H1 (cell line): Measurements from ENCODE around the gene TRIM45. TPM values are rescaled to one million over a fixed set of nuclear protein-coding genes. Genes with fewer than 3 reads are reported as not detected.

Experiments used
- CTCF ChIA-PET: fragments of 300-600 bp; sonication (Branson Sonifier 250); formaldehyde crosslinking; loops from one replicate; lab custom pipeline; 2021; ENCODE audit not compliant: partially characterized antibody; lab: Charles Lee
- POLR2A ChIA-PET: fragments of 300-600 bp; sonication (Branson Sonifier 250); formaldehyde crosslinking; loops from one replicate; lab custom pipeline; 2021; ENCODE audit warnings: inconsistent platforms; ENCODE audit not compliant: partially characterized antibody; lab: Charles Lee
- DNase-seq, 2 experiments: peaks; one replicate each; pipeline versions ENCODE4 v3.0.0 to v3.0.0-alpha.2; 2010 to 2022; ENCODE audit warnings: low spot score in 2 of 2, low read depth in 1 of 2, mixed read lengths in 1 of 2
- FAIRE-seq: peaks from 2 replicates; lab custom pipeline; 2011; peaks lifted over from hg19 to GRCh38; lab: Jason Lieb, UNC
- H2AFZ ChIP-seq: 2 replicates; pipeline ENCODE4 v1.8.1; 2012; ENCODE audit warnings: low read length, inconsistent platforms
- H2AK5ac ChIP-seq: 2 replicates; pipeline ENCODE4 v1.6.1; 2013; ENCODE audit warnings: low read depth, low read length
- H2BK120ac ChIP-seq: replicated peaks from 2 replicates; pipeline ENCODE3; 2013; ENCODE audit warnings: low read depth, low read length, inconsistent platforms
- H2BK12ac ChIP-seq: 2 replicates; pipeline ENCODE4 v1.6.1; 2013; ENCODE audit warnings: low read depth, low read length
- H2BK15ac ChIP-seq: 2 replicates; pipeline ENCODE4 v1.6.1; 2013; ENCODE audit warnings: low read length
- H2BK20ac ChIP-seq: 2 replicates; pipeline ENCODE4 v1.6.1; 2013; ENCODE audit warnings: low read length
- H2BK5ac ChIP-seq: 2 replicates; pipeline ENCODE4 v1.6.1; 2013; ENCODE audit warnings: low read depth, low read length
- H3K14ac ChIP-seq: 2 replicates; pipeline ENCODE4 v1.6.1; 2013; ENCODE audit warnings: inconsistent platforms; ENCODE audit not compliant: insufficient read length
- H3K18ac ChIP-seq: 2 replicates; pipeline ENCODE4 v1.6.1; 2013; ENCODE audit warnings: low read length; ENCODE audit errors: extremely low read depth
- H3K23ac ChIP-seq: 2 replicates; pipeline ENCODE4 v1.6.1; 2013; ENCODE audit warnings: inconsistent platforms; ENCODE audit not compliant: insufficient read length
- H3K23me2 ChIP-seq: 2 replicates; pipeline ENCODE4 v1.6.1; 2013; ENCODE audit warnings: low read depth, low read length
- H3K27ac ChIP-seq: 2 replicates; pipeline ENCODE4 v1.6.1; 2011; ENCODE audit warnings: low read depth, low read length, inconsistent platforms
- H3K27me3 ChIP-seq, 4 experiments: replicated peaks in 1 of 4; 1 replicate in 1 of 4; 2 replicates in 3 of 4; pipeline versions ENCODE4 v1.6.1 to v1.8.1; 2011 to 2013; ENCODE audit warnings: low read length in 3 of 4, mild to moderate bottlenecking in 3 of 4, inconsistent platforms in 2 of 4, mixed read lengths in 2 of 4, moderate library complexity in 1 of 4; ENCODE audit not compliant: control insufficient read depth in 3 of 4, insufficient read depth in 3 of 4; ENCODE audit errors: extremely low read depth in 1 of 4
- H3K36me3 ChIP-seq, 4 experiments: 2 replicates each; pipeline versions ENCODE4 v1.6.1 to v1.8.1; 2011 to 2013; ENCODE audit warnings: mild to moderate bottlenecking in 4 of 4, low read length in 3 of 4, moderate library complexity in 2 of 4, control low read depth in 1 of 4, inconsistent platforms in 1 of 4; ENCODE audit not compliant: insufficient read depth in 4 of 4, control insufficient read depth in 2 of 4
- H3K4ac ChIP-seq: replicated peaks from 2 replicates; pipeline ENCODE3; 2013; ENCODE audit warnings: low read length, low read depth, mixed read lengths, inconsistent platforms; ENCODE audit not compliant: insufficient read length
- H3K4me1 ChIP-seq, 4 experiments: replicated peaks in 1 of 4; 1 replicate in 1 of 4; 2 replicates in 3 of 4; pipeline versions ENCODE4 v1.6.1 to v1.8.1; 2011 to 2013; ENCODE audit warnings: low read length in 3 of 4, inconsistent platforms in 2 of 4, mixed read lengths in 1 of 4; ENCODE audit not compliant: insufficient read depth in 4 of 4, control insufficient read depth in 3 of 4
- H3K4me2 ChIP-seq, 2 experiments: 2 replicates each; pipeline versions ENCODE4 v1.6.1 to v1.8.1; 2011 to 2013; ENCODE audit warnings: low read depth in 2 of 2, low read length in 2 of 2, control low read depth in 1 of 2, inconsistent platforms in 1 of 2, mild to moderate bottlenecking in 1 of 2; ENCODE audit not compliant: insufficient read depth in 1 of 2
- H3K4me3 ChIP-seq, 4 experiments: fragments of 200-600, 300-600 bp in 1 of 4; sonication (generic), shearing (Covaris generic), sonication (Bioruptor Twin) in 1 of 4; 2 replicates each; pipeline versions ENCODE4 v1.5.1 to v1.8.1; 2011 to 2016; ENCODE audit warnings: low read length in 4 of 4, low read depth in 3 of 4, control low read depth in 2 of 4, inconsistent platforms in 2 of 4, mild to moderate bottlenecking in 2 of 4, mixed read lengths in 1 of 4, moderate library complexity in 1 of 4; ENCODE audit not compliant: insufficient read depth in 2 of 4; ENCODE audit errors: extremely low read depth in 1 of 4
- H3K56ac ChIP-seq: replicated peaks from 2 replicates; pipeline ENCODE3; 2013; ENCODE audit warnings: low read depth, mild to moderate bottlenecking, mixed read lengths, low read length, inconsistent platforms; ENCODE audit not compliant: insufficient read length
- H3K79me1 ChIP-seq: 2 replicates; pipeline ENCODE4 v1.6.1; 2013; ENCODE audit warnings: low read depth, low read length, control low read depth
- H3K79me2 ChIP-seq, 2 experiments: 2 replicates each; pipeline versions ENCODE4 v1.6.1 to v1.8.1; 2012 to 2013; ENCODE audit warnings: low read length in 2 of 2, mild to moderate bottlenecking in 2 of 2, inconsistent platforms in 1 of 2; ENCODE audit not compliant: insufficient read depth in 2 of 2, control insufficient read depth in 1 of 2
- H3K9ac ChIP-seq, 4 experiments: replicated peaks in 1 of 4; 1 replicate in 1 of 4; 2 replicates in 3 of 4; pipeline versions ENCODE4 v1.6.1 to v1.8.1; 2011 to 2013; ENCODE audit warnings: low read depth in 3 of 4, low read length in 3 of 4, control low read depth in 2 of 4, mild to moderate bottlenecking in 2 of 4, moderate library complexity in 2 of 4, inconsistent platforms in 1 of 4; ENCODE audit errors: extremely low read depth in 1 of 4
- H3K9me3 ChIP-seq, 2 experiments: 2 replicates each; pipeline versions ENCODE4 v1.6.1 to v1.8.1; 2012 to 2013; ENCODE audit warnings: mild to moderate bottlenecking in 2 of 2, moderate library complexity in 2 of 2, control low read depth in 1 of 2, inconsistent platforms in 1 of 2, low read depth in 1 of 2, low read length in 1 of 2, mixed read lengths in 1 of 2; ENCODE audit not compliant: insufficient read depth in 2 of 2
- H4K20me1 ChIP-seq, 2 experiments: replicated peaks in 1 of 2; 2 replicates each; pipeline versions ENCODE3 to v1.8.1; 2011 to 2013; ENCODE audit warnings: inconsistent platforms in 2 of 2, low read length in 2 of 2, mild to moderate bottlenecking in 1 of 2; ENCODE audit not compliant: insufficient read depth in 2 of 2, control insufficient read depth in 1 of 2
- H4K5ac ChIP-seq: 2 replicates; pipeline ENCODE4 v1.6.1; 2013; ENCODE audit warnings: low read length, low read depth, mixed read lengths, inconsistent platforms; ENCODE audit not compliant: insufficient read length
- H4K8ac ChIP-seq: 2 replicates; pipeline ENCODE4 v1.8.0; 2013; ENCODE audit warnings: mild to moderate bottlenecking, moderate library complexity, low read length, inconsistent platforms; ENCODE audit not compliant: insufficient read depth; ENCODE audit errors: extremely low read depth
- H4K91ac ChIP-seq: replicated peaks from 2 replicates; pipeline ENCODE3; 2013; ENCODE audit warnings: low read length, mixed read lengths, inconsistent platforms; ENCODE audit not compliant: insufficient read length
- CHD1 ChIP-seq: IDR thresholded peaks from 2 replicates; pipeline ENCODE4 v1.6.1; 2012; ENCODE audit warnings: low read depth, low read length, improper control_type of control experiment
- E2F6 ChIP-seq: IDR thresholded peaks from 2 replicates; pipeline ENCODE4 v1.6.1; 2012; ENCODE audit warnings: inconsistent platforms
- EP300 ChIP-seq, 2 experiments: IDR thresholded peaks; 1 replicate in 1 of 2; 2 replicates in 1 of 2; pipeline ENCODE4 v1.6.1; 2011 to 2012; ENCODE audit warnings: low read depth in 2 of 2, low read length in 2 of 2, mild to moderate bottlenecking in 2 of 2, borderline replicate concordance in 1 of 2, inconsistent platforms in 1 of 2, moderate library complexity in 1 of 2
- JUN ChIP-seq: IDR thresholded peaks from 2 replicates; pipeline ENCODE4 v1.6.1; 2011; ENCODE audit warnings: low read depth, mild to moderate bottlenecking, improper control_type of control experiment, low read length
- ZNF274 ChIP-seq: IDR thresholded peaks from 2 replicates; pipeline ENCODE4 v1.7.0; 2012; ENCODE audit warnings: low read length, borderline replicate concordance; ENCODE audit errors: extremely low read depth
- WGBS, 2 experiments: shearing (Covaris generic) in 1 of 2; methylation state at CpG; one replicate each; pipeline versions ENCODE4 v1.1.6 to v1.1.7; 2013 to 2015; ENCODE audit warnings: low lambda C conversion rate in 2 of 2, mixed read lengths in 2 of 2, inconsistent platforms in 1 of 2, low coverage in 1 of 2, missing lambda C conversion rate in 1 of 2; ENCODE audit not compliant: insufficient replicate concordance in 2 of 2, insufficient coverage in 1 of 2, insufficient read length in 1 of 2; ENCODE audit errors: extremely low coverage in 1 of 2, missing lambda C conversion rate in 1 of 2; 5-methylcytosine and 5-hydroxymethylcytosine counted together
- polyA plus RNA-seq, 7 experiments: library from polyadenylated mRNA; depleted of rRNA in 3 of 7; stranded (reverse) in 5 of 7; unstranded in 2 of 7; fragments of >200 nt in 5 of 7; fragments of 200-250 nt in 2 of 7; gene quantifications; 1 replicate in 5 of 7; 2 replicates in 1 of 7; 4 replicates in 1 of 7; pipeline versions ENCODE4 v1.2.1 to v1.2.3, GENCODE V29; 2011 to 2013; ENCODE audit warnings: missing spikeins in 2 of 7, mixed read lengths in 2 of 7
- total RNA-seq: library from RNA; stranded (reverse); fragmentation: NEBNext Ultra II Directional; extraction: Animal tissue kit (Norgen Biotek cat#: 25700); gene quantifications from 2 replicates; pipeline ENCODE4 v1.2.1, GENCODE V29; 2021
- TF ChIP-seq, protein P1 (sequence below), 3 experiments: IDR thresholded peaks; 1 replicate in 2 of 3; 2 replicates in 1 of 3; pipeline versions ENCODE4 v1.5.1 to v1.6.1; 2011; ENCODE audit warnings: low read length in 3 of 3, mild to moderate bottlenecking in 3 of 3, inconsistent platforms in 2 of 3, low read depth in 1 of 3, moderate library complexity in 1 of 3; ENCODE audit not compliant: insufficient read depth in 1 of 3; ENCODE audit errors: control extremely low read depth in 1 of 3
- TF ChIP-seq, protein P2 (sequence below): IDR thresholded peaks from 2 replicates; pipeline ENCODE4 v1.6.1; 2012; ENCODE audit warnings: inconsistent platforms

TRIM45 gene
- total and polyA plus RNA-seq, 2 of the 8 experiments (the other 6 are each of a cell fraction or from before 2014, with no cell fraction given), result 13.7 to 16.7 TPM

GRCh38 chr1:117113199-117113598 is 8.3 kb downstream of the TRIM45 start:
- Histone ChIP-seq H2BK12ac (0 out of 2 replicates have a peak overlapping the region, but pooled peaks have one; percentile 39), H3K27ac (no peak overlapping the region), H2BK120ac (no peak overlapping the region), H3K23ac (no peak overlapping the region), H2AK5ac (no peak overlapping the region), H2AFZ (no peak overlapping the region), H3K4me2 (no peak overlapping the region; a peak in 1 of 4 replicates), H2BK15ac (no peak overlapping the region), H4K91ac (no peak overlapping the region), H4K8ac (peak overlapping the region; percentile 46), H3K9ac (0 out of 7 replicates have a peak overlapping the region, but pooled peaks of 1 of the 4 experiments have one; percentile 12), H3K56ac (no peak overlapping the region), H4K20me1 (peaks cover 0 to 4% of the 10 kb centered on the region in 2 experiments), H3K79me1 (no peaks in the 10 kb centered on the region), H3K23me2 (no peaks in the 10 kb centered on the region; the same call in none of the 2 replicates), H4K5ac (no peak overlapping the region), H3K4me3 (no peak overlapping the region), H3K27me3 (no peaks in the 10 kb centered on the region), H3K9me3 (no peaks in the 10 kb centered on the region), H3K36me3 (peaks cover 13 to 83% (median 47%) of the 10 kb centered on the region in 4 experiments), H3K18ac (no peak overlapping the region), H2BK20ac (no peak overlapping the region), H3K4ac (no peak overlapping the region), H2BK5ac (no peak overlapping the region), H3K14ac (no peak overlapping the region), H3K4me1 (peaks cover 2 to 5% (median 3%) of the 10 kb centered on the region in 4 experiments; a peak in 4 of 7 replicates), H3K79me2 (no peaks in the 10 kb centered on the region)
- TF ChIP-seq JUN (no peak), CHD1 (no peak), ZNF274 (no peak), E2F6 (no peak), EP300 (IDR thresholded peaks at IDR 0.05; ENCODE audit: borderline replicate concordance in 1 of 2, low read depth in 2 of 2, low read length in 2 of 2) (no peak)
- TF ChIP-seq, protein P1, sequence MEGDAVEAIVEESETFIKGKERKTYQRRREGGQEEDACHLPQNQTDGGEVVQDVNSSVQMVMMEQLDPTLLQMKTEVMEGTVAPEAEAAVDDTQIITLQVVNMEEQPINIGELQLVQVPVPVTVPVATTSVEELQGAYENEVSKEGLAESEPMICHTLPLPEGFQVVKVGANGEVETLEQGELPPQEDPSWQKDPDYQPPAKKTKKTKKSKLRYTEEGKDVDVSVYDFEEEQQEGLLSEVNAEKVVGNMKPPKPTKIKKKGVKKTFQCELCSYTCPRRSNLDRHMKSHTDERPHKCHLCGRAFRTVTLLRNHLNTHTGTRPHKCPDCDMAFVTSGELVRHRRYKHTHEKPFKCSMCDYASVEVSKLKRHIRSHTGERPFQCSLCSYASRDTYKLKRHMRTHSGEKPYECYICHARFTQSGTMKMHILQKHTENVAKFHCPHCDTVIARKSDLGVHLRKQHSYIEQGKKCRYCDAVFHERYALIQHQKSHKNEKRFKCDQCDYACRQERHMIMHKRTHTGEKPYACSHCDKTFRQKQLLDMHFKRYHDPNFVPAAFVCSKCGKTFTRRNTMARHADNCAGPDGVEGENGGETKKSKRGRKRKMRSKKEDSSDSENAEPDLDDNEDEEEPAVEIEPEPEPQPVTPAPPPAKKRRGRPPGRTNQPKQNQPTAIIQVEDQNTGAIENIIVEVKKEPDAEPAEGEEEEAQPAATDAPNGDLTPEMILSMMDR (IDR thresholded peaks at IDR 0.05; ENCODE audit: control extremely low read depth in 1 of 3, insufficient read depth in 1 of 3, low read depth in 1 of 3, low read length in 3 of 3), result no peak
- TF ChIP-seq, protein P2, sequence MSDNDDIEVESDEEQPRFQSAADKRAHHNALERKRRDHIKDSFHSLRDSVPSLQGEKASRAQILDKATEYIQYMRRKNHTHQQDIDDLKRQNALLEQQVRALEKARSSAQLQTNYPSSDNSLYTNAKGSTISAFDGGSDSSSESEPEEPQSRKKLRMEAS, result no peak
- ChIA-PET POLR2A (interaction anchor here (1.2 to 2.0 kb wide), 6 partner anchors 9 to 177 kb away, joined by 3 to 6 read pairs (median 4); partner anchors contain the start of gene TRIM45), CTCF (interaction anchor here (0.8 to 4.9 kb wide), 10 partner anchors 9 to 172 kb away, joined by 3 to 43 read pairs (median 6); no protein-coding TSS in a partner anchor)
- FAIRE-seq (no peak), DNase-seq (no peak)
- WGBS, 2 experiments, result 93% methylated on average over 11 of the region's 11 CpGs; no CpG with 5 or more reads in 1 of the 2 experiments
